ENCODE results near the gene DDX42.
"Not testable (repeated sequence)": the region's sequence is repeated elsewhere in the genome, so short reads cannot be mapped to it uniquely, and the experiment has no call there.

The DDX42 gene

DNA sequence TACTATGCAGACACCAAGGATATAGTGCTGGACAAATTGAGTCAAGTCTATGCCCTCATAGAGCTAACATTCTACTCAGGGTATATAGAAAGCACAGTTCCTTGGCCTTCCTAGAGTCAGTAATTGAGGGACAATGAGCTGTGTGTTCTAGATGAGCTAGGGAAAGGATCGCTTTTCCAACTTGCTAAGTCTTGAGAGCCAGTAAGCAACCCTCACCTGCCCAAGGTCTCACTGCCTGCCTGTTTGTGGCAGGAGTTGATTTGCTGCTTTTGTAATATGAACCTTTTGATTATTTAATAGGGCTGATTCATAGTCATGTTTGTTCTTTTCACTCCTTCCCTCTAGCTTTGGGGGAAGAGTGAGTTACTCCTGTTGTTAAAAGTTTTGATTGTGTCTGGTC is 6.5 kb downstream of the DDX42 start:
- DNase-seq: no peak

DNA sequence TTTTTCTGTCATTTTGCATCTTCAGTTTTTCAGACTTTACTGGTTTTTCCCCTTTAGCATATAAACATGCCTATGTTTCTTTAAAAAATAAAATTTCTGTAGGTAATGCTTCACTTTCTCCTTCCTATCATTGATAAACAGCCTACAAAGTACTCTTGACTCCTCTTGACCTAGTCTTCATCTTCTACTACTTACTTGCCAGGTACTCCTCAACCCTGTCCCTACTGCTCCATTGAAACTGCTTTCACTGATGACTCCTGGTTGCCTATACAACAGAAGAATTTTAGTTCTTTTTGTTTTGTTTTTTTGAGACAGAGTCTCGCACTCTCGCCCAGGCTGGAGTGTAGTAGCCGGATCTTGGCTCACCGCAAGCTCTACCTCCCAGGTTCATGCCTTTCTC is 7.0 kb downstream of the DDX42 start:
- DNase-seq: no peak

DNA sequence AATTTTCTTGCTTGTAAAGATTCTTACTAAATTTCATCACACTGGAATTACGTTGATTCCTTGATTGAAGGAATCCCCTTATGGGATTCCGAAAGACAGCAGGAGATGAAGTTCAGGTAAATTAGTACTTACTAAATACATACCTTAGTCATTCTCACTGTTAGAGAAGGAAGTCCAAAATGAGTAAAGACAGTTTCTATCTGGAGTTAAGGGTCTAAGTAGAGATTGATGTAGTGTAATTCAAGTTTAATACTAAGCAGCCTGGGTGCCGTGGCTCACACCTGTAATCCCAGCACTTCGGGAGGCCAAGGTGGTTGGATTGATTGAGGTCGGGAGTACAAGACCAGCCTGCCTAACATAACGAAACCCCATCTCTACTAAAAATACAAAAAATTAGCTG is 9.6 kb downstream of the DDX42 start:
- DNase-seq: no peak

DNA sequence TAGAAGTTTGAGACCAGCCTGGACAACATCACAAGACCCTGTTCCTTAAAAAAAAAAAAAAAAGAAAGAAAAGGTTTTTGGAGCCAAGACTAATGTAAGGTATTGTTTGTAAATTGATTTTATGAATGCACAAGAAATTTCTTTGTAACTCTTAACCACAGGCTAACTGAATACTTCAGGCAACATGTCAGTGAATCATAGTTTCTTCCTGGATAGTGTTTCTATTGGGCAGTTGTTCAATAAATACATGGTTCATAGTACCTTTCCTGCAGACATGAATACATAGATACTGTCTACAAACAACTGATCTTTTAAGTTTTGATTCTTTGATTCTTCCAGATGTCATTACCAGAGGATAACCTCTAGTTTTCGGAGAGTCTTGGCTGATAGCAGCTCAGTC is 11.6 kb downstream of the DDX42 start:
- DNase-seq: no peak

DNA sequence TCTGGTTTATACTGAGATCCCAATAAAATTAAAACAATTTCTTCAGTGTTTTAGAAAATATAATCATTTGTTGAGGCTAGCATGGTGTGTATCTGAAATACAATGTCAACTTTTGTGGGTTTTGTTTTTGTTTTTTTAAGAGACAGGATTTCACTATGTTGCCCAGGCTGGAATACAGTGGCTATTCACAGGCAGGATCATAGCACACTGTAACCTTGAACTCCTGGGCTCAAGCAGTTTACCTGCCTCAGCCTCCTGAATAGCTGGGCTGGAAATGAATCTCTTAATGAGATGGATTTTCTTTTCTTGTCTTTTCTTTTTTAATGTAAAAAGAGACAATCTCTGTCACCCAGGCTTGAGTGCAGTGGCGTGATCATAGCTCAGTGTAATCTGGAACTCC is 12.1 kb downstream of the DDX42 start:
- DNase-seq: no peak

DNA sequence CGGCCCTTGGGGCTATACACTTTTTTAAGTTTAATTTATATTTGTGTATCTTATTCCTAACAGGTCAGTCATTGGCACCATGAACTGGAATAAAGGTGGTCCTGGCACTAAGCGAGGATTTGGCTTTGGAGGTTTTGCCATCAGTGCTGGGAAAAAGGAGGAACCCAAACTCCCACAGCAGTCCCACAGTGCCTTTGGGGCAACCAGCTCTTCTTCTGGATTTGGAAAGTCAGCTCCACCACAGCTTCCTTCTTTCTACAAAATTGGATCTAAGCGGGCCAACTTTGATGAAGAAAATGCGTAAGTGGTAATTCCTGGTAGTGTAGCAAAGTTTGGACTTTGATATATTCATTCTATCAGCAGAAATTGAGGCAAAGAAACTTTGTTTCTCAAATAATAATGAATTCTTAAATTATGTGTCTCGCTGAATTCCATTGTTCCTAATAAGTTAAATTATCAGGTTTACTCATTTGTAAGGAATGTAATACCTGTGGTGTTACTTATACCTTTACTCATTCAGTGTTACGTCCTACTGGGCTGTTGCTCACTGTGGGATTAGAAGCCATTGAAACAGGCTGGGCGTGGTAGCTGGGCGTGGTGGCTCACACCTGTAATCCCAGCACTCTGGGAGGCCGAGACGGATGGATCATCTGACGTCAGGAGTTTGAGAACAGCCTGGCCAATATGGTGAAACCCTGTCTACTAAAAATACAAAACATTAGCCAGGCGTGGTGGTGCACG is 13.2 kb downstream of the DDX42 start:
- DNase-seq: no peak

DNA sequence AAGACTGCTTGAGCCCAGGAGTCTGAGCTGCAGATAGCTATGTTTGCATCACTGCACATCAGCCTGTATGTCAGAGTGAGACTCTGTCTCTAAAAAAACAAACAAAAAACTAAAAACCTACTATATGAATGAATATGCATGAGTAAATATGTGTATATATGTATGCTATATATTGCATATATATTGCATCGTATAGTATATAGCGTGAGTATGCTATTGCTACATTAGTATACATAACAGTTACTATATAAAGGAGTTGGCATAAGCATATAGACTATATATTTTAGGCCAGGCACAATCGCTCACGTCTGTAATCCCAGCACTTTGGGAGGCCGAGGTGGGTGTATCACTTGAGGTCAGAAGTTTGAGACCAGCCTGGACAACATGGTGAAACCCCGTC is 16.1 kb downstream of the DDX42 start:
- no peak for DNase-seq

DNA sequence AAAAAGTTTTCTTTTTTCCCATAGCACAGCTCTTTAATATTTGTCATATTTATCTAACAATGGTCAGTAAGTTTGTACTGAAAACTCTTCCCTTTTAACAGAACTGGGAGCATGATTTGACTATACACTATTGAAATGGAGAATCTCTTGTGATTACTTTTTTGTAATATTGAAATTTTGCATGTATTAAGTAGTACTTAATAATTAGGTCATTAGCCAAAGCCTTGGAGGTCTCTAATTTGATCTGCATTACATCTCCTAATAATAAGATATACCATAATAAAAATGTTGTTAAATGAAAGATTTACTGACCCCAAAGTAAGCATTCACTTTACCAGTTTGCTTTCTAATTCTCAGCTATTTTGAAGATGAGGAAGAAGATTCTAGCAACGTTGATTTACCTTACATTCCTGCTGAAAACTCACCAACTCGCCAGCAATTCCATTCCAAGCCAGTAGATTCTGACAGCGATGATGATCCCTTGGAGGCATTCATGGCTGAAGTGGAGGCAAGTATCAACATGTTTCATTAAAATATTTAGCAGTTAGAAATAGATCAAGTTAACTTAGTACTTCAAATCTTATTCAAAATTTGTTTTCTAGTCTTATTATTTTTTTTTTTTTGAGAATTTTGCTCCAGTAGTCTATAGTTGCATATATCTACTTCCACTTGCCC is 18.2 kb downstream of the DDX42 start:
- DNase-seq: no peak

DNA sequence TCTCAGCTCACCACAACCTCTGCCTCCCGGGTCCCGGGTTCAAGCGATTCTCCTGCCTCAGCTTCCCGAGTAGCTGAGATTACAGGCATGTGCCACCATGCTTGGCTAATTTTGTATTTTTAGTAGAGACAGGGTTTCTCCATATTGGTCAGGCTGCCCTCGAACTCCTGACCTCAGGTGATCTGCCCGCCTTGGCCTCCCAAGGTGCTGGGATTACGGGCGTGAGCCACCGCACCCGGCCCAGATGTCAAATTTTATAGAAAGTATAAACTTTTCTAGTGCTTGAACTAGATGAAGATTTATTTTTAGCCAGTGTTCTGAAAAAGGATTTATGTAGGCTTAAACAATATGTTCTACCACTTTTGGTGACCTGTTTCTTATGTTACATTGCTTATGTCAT is 22.4 kb downstream of the DDX42 start:
- not testable (repeated sequence) for DNase-seq

DNA sequence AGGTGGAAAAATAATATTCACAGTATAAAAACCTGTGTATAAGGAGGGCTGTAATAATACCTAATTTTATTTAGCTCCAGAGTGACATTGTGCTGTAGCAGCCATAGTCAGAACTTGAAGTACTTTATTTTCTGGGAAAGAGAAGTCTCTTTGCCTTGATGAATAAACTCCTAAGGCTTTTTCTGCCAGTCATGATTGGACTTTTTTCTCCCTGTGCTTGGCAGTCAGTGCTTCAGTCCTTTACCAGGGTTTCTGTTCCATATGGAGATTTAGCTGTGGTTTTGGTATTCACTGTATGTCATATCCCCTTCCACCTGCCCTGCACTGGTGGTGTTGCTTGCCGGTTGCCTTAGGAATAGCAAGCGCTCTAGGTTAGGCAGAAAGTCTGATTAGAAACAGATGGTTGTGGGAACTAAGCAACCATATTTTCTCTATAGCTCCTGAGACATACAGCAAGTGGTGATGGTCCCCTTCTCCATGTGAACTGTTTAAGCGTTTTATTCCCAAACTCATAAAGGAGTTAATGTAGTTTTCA is 24.7 kb downstream of the DDX42 start:
- DNase-seq: no peak

DNA sequence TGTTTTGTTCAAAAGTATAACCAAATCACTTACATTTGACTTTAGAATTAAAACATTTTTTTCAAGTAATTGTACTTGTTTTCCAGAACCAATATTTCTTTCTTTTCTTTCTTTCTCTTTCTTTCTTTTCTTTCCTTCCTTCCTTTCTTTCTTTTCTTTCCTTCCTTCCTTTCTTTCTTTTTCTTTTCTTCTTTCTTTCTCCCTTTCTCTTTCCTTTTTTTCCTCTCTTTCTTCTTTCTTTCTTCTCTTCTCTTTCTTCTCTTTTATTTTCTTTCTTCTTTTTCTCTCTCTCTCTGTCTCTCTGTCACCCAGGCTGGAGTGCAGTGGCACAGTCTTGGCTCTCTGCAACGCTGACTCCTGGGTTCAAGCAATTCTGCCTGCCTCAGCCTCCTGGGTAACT is 26.8 kb downstream of the DDX42 start:
- DNase-seq: no peak

DNA sequence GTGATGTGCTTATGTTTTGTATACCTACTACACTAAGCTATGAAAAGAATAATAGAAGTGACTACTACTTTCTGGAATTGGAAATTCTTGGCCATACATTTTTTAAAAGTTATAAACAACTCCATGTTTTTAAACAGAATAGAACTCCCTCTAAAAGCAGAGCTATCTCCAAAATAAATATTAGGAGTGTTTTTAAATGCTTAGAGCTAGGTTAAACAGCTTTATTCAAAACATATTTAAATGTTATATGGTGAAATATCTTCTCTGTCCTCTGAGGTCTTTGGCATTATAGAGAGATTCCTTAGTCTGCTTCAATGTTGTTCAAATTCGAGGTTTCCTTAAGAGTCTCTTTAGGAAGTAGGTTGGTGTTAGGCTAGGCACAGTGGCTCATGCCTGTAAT is 30.4 kb downstream of the DDX42 start:
- no peak for DNase-seq

DNA sequence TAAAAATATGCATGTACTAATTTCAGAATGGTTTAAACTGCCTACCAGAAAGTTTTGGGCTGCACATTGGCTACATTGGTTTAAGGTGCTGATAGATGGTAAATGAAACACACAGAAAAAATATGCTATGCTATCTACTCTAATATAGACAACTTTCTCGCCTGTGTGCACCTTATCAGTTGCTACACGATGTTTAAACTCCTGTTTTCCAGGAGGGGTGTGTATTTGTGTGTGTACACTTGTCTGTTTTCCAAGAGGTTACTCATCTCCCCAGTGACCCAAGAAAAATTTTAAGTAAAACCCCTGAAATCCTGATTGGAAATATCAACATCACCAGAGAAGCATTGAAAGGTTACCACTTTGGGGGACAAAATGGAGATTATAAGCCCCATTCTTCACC is 31.6 kb downstream of the DDX42 start:
- no peak for DNase-seq

DNA sequence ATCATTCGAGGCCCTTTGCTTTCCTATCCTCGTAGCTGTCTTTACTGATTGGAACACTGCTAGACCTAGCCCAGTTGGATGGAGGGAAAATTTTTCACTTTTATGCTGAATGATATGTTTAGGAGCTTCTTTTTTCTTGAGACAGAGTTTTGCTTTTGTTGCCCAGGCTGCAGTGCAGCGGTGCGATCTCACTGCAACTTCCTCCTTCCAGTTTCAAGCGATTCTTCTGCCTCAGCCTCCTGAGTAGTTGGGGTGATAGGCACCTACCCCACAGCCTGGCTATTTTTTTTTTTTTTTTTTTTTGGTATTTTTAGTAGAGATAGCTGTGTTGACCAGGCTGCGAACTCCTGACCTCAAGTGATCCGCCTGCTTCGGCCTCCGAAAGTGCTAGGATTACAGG is 36.0 kb downstream of the DDX42 start:
- DNase-seq: no peak

DNA sequence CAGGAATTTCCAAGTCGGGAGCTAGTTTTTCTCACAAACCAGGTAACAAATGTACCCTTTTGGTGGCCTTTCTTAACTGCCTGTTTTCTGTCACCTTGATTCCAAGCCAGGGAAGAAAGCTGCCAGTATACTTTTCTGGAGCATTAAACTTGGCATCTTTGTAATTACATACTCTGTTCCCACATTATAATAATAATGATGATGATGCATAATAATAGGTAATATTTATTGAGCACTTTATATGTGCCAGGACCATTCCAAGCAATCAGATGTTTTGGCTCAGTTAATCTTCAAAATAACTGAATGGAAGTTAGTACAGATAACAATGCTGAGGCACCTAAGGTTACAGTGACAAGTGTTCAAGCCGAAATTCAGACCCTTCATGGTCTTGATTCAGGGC is 42.2 kb downstream of the DDX42 start:
- DNase-seq: no peak

DNA sequence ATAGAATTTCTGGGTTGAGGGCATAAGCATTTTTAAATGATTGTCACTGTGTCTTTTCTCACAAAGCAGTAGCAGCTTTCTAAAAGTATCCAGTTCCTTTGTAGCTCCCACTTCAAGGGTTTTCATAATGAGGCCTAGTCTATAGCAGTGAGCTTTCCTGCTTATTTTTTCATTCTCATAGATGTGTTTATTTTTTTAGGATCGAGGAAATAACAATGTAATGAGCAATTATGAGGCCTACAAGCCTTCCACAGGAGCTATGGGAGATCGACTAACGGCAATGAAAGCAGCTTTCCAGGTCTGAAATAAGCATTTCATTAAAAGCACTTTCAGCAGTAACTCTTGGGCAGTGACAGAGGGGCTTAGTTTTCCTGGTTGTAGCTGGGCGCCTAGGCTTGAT is 42.7 kb downstream of the DDX42 start:
- no peak for DNase-seq

DNA sequence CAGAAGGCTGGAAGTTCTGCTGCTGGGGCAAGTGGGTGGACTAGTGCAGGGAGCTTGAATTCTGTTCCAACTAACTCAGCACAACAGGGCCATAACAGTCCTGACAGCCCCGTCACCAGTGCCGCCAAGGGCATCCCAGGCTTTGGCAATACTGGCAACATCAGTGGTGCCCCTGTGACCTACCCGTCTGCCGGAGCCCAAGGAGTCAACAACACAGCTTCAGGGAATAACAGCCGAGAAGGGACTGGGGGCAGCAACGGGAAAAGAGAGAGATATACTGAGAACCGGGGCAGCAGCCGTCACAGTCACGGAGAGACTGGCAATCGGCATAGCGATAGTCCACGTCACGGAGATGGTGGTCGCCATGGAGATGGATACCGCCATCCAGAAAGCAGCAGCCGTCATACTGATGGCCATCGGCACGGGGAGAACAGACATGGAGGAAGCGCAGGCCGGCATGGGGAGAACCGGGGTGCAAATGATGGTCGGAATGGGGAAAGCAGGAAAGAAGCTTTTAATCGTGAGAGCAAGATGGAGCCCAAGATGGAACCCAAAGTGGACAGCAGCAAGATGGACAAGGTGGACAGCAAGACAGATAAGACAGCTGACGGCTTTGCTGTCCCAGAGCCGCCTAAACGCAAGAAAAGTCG is 43.9 kb downstream of the DDX42 start:
- DNase-seq: no peak

DNA sequence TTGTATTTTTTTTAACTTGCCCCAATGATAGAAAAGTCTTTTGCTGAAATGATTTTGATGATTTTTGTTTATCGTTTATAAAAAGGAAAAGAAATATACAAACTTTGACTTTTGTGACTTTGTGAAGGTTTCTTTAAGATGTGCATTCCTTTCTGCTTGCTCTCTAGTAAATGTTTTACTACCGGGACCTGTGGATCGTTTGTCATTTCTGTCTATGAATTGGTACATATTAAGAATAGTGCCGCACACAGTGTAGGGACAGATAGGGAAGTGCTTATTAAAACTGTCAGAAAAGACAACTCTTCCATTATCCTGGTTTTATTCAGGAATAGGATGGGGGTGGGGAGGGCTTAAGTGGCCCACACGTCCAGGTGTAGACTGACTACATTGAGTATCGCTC is 45.2 kb downstream of the DDX42 start:
- no peak for DNase-seq

DNA sequence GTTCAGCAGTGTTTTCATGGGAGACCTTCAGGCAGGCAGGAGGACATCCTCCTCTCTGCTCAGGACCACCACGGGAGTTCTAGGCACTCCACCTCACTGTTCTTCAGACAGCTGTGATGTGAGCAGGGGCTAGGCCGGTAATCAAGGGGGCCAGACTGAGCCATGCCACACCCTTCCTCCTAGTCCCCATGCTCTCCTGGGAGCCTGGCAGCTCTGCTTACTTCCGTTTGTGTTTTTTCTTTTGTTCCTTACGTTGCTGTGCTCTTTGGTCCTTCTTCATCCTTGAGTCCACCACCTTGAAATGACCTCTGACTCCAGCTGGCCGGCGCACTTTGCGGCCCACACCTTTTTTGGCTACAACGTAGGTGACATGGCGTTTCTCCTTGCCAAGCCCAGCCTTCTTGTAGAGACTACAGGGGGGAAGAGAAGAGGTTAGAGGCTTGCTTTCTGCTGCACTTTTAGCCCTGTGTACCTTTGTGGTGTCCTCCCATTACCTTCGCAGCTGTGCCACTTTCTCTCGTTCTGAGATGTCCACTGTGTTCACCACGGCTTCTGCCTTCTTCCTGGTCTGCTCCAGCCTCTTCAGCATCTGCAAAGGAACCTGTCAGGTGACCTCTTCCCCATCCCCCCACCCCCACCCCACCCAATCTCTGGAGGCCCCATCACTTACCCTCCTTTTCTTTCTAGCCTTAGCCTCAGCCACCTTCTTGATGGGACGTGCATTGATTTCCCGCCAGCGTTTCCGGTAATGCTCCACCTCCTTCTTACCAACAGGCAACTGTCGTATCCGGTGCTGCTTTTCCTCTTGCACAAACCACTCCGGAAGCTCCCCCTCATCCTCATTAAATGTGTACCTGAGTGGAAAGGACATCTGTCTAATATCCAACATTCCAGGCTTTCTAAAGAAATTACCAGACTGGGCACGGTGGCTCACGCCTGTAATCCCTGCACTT is 45.9 kb downstream of the DDX42 start:
- no peak for DNase-seq

DNA sequence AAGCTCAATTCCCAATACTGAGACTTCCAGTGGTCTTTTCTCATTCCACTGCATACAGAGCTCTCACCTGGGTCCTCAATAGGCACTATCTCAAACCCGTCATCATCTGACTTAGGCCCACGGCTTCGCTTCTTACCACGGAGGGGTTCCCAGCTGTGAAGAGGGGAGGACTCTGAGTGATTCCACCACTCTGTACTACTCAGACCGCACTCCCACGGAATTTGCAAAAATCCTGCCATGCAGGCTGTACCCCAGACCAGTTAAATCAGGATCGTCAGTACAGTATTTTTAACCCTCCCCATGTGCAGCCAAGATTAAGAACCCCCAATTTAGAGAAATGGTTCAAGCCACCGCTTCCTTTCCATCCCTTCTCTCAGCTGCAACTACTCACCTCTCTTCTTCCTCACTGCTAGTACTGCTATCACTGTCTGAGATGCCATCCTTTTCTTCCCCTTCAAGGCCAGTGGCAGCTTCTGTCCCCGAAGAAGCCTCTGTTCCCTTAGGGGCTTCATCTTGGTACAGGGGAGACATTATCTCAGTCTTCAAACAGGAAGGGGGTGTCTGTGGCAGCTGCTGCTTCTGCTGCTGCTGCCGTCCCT is 47.1 kb downstream of the DDX42 start:
- no peak for DNase-seq

DNA sequence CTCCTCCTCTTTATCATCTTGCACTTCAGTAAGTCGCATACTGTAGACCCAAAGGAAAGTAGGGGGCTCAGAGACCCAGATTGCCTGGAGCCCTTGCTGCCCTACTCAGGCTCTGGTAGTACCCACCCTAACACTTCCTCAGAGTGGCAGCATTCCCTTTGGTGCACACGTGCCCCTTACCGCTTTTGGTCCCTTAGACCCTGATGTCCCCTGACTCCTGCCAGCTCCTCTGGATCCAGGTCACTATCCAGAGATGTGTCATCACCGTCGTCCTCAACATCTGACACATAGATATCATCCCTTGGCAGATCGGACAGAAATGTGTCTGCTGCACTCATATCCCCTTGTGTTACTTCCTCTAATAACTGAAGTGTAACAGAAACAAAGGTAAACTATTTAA is 47.8 kb downstream of the DDX42 start:
- no peak for DNase-seq

DNA sequence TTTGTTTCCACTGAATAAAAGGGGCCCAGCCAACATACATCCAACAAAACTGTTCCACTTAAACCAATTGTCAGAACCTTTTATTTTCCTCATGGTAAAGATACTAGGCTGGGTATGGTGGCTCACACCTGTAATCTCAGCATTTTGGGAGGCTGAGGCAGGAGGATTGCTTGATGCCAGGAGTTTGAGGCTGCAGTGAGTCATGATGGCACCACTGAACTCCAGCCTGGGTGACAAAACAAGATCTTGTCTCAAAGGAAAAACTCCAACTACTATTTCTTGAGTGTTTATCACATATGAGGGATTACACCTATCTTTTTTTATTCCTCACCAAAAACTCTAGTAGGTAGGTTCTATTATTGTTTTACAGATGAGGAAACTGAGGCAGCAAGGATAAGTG is 48.6 kb downstream of the DDX42 start:
- DNase-seq: no peak
